ENCODE data around the gene PIK3R5.
"Not testable (repeated sequence)": the region's sequence is repeated elsewhere in the genome, so short reads cannot be mapped to it uniquely, and the experiment has no call there.

The PIK3R5 gene

DNA sequence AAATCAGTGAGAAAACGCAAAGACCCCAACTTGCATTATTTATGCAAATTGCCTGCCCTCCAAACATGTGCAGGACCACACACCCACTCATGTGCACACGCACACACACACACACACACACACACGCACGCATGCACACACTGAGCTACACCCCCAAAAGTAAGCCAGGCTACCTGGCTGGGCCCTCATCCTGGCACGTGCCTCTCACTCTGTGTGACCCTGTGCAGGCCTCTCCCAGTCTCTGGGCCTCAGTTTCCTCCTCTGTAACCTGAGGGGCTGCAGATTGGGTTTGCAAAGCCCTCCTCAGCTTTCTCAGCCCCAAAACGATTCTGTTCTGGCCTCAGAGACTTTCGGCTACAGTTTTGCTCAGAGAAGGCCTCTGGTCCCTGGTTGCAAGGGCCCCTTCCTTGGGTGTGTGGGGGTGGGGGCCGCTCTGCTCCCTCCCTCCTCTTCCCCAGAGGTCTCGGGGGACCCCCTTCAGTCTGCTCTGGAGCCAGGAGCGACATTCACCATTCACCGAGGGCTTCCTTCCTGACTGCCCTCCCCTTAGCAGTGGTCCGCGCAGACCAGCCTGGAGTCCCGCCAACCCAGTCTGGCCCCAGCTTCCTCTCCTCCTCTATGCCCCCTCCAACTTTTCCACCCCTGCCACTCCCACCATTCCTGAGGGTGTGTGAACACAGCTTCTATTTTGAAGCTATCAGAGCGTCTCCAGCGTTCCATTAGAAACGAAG lies 92.6 kb downstream of the PIK3R5 start:
- DNase-seq: no peak

DNA sequence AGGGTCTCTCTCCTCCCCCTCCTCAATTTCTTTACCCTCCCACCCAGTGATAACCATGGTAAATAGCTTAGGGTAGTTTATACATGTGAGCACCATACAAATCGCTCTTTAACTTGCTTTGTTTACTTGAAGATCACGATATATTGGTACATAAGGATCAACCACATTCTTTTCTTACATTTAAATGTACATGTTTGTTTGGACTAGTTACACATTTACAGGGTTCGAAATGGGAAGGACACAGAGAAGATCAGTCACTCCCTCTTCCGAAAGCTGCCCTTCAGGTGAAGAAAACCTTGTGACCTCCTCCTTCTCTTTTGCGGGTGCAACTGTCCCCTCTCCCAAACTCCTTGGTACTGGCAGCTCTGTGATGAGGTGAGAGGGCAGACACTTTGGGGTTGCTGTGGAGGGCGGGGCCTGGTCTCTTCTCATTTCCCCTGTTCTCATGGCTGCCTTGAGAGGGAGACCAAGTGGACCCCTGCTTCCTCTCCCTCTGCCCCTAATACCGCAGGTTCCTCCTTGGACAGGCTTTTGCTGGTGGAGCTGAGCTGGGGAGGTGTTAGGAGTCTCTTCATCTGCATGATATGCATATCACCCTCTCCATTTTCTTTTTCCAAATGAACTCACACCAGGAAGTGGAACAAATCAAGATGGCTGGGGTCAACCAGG lies 93.3 kb downstream of the PIK3R5 start:
- no peak for DNase-seq

DNA sequence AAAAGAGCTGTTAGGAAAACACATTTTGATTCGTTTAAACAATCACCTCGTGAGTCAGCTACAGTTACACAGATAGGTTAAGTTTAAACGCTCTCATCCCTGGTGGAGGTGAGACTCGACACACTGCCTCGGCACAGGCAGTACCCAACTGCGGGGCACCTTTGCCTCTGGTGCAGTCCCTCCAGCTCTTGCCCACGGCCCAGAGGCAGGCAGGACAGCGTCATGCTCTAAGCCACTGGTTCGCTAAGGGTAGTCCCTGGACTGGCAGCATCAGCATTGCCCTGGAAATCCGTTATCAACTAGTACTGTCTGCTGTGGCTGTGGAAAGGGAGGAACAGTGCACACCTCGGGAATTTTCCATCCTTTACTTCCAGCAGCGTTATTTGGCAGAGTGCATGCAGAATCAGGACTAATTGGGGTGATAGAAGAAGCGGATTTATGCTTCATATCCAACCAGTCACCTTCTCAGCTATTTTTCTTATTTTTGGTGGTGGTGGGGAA lies 94.4 kb downstream of the PIK3R5 start:
- DNase-seq: no peak

DNA sequence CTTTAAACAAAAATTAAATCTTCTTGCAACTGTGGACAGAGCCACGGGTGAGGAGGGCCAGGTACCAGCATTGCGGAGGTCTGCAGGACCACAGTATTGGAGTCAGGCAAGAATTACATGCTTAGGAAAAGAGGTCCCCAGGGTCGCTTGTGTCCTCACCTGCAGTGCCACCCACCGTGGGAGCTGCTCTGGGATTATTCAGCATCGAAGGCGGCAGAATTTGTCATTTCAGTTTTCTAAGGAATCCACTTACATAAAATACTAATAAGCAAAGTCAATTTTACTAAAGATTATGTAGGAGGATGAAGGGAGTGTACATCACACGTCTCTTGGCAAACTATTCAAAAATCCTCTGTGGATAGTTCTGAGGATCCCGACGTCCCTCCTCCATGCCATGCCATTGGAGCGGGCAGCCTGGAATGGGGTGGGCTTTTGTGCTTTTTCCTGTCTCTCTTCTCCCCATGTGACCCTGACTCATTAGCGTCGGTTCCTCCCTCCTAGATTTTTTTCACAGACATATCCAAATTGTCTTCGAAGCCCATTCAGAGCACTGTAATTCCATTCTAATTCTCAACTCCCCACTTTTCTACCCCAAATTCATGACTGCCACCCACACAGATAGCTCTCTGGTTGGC lies 95.0 kb downstream of the PIK3R5 start:
- no peak for DNase-seq

DNA sequence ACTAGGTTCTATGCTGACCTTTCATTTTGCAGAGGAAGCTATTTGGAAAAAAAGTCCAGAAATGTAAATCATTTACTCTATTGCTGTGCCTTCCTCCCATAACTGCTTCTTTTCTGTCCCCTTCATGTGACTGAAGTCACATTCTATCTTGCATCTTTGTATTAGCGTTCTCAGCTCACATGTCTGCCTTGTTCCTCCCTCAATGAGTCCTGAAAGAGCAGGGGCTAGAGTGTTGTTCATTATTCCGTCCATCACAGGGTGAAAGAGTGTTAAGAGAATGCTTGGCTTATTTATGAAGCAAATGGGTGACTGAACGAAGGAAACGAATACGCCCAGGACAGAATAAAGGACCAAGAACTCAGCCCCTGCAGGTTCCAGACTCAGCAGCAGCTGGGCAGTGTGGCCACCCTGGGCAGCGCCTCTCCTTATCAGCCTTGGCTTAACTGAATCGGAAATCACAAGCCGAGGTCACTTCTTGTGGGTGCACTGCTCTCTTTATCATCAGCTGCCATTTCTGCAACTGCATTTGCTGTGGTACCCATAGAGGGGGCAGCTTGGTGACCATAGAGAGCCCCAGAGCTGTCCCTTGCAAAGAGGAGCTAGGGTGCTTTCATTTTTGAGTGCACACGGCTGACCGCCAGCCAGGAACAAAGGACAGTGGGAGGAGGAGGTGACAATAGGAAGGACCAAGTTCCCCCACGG lies 96.2 kb downstream of the PIK3R5 start:
- no peak for DNase-seq

DNA sequence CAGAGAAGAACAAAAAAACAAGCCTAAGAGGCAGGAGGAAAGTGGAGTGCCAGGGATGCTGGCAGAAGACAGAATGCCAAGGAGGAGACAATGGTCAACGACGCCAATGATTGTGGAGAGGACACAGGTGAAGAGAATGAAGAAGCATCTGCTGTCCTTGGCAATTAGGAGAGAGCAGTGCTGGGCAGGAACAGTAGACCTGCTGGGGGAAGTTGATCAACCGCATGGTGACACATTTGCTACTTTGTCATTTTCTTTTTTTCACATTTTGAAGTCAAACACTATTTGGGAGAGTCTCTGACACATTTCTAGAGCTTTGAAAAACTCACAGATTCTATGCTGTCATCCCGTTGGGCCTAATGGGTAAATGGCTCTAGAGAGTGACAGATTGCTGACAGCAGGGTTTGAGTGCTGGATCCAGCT lies 97.0 kb downstream of the PIK3R5 start:
- DNase-seq: no peak

DNA sequence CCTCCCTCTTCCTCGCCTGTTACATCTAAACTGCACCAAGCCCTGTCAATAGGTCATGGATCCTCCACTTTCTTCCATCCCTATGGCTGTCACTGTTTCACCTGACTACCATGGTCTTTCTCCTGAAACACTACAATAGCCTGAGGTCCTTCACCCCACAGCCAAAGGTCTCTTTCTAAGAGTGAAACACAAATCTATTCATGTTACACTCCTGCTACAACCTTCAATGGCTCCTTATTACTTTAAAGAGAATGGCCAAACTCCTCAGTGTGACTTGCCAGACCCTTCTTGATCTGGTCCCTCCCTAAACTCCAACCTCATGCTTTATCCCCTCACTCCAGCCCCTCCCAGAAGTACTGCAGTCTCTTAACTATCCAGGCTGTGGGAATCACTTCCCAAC lies 97.4 kb downstream of the PIK3R5 start:
- no peak for DNase-seq

DNA sequence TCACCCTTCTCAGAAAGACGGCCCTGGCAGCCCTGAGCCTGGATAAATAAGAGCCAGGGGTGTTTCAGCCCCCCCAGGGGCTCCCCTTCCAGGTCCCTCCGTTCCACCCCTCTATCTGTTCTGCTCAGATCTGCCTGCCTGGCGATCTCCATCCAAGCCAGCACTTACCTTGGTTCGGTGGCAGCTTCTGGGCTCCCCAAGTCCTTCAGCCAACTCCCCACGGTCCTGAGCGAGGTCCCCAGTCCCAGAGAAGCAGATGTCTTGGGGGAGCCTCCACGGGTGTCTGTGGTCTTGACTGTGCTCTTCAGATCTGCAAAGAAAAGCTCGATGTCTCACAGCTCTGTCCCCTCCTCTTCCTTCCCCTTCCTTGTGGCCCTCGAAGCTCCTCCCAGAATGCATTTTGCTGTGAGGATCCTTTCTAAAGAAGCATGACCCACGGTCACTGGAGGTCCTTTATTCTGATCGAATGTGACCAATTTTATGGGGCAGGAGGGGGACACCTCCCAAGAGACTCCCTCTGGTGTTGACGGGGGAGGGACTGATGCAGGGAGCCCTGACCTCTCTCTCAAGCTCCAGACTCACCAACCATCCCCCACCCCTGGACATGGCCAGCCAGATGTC lies 98.0 kb downstream of the PIK3R5 start, which contains the start of gene PIK3R6:
Gene PIK3R6, minus strand, starts transcription at position 314 of the 621 bp plus-strand sequence. CDS start 17,880 bp downstream, outside the sequence.
- no peak for DNase-seq

DNA sequence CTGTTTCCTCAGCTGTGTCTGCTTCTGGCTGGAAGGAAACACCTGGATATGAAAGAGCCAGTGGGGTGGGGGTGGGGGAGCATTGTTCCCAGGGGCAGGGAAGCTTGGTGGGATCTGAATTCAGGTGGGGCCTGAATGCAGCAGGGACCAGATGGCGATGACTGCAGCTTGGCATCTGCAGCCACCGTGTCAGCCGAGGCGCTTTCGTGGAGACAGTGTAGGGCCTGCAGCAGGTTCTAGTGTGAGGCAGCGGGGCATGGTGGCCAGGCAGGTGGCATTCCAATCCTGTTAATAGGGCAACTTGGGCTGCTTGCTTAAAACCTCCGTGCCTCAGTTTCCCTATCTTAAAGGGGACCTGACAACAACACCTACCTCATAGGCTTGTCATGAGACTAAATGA lies 99.7 kb downstream of the PIK3R5 start:
- DNase-seq: no peak

DNA sequence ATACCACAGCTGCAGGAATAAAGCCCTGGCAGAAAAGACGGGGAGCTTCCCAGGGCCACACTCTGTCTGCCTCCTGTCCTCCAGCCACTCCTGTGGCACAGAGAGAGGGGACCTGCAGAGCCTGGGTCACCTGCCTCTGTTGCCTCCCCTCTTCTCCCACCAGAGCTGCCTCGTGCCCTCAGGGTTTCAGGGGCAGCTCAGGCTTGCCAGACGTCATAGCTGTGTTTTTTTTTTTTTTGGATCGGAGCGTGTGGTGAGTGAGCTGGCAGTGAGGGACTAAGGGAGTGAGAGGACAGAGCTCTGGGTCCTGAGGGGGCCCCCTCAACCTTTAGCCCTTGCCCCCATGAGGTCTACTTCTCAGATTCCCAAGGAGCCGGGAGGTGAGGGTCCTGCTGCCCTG lies 100.1 kb downstream of the PIK3R5 start:
- no peak for DNase-seq

DNA sequence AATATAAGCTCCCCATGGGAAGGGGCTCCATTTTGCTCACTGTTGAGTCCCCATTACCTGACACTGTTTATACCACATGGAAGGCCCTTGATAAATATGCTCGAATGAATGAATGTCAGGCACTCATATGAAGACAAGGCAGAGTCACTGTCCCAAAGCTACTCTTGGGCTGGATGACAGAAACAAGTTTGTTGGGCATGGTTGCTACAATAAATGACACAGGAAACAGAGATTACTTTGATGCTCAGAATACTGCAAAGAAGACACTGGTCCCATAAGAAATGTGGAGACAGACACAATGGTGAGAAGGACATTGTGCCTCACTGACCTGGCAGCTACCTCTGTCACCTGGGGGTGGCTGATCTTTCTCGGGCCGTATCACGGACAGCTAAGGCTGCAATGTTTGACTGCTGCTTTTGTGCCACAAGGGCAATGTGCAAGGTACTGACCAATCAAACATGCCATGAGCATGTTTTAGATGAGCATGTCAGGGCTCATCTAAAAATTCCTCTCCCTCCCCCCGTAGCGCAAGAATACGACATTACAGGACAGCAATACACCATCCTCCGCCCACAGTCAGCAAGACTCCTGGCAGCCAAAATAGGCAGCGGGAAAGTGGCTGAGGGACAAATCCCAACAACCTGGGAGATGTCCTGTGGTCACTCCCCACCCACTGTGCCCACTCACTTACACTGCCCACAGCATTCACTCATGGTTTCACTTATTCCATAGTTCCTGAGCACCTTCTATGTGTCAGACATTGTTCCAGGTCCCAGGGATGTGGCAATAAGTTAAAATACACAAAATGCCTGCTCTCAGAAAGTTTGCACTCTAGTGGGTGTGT lies 103.1 kb downstream of the PIK3R5 start:
- no peak for DNase-seq

DNA sequence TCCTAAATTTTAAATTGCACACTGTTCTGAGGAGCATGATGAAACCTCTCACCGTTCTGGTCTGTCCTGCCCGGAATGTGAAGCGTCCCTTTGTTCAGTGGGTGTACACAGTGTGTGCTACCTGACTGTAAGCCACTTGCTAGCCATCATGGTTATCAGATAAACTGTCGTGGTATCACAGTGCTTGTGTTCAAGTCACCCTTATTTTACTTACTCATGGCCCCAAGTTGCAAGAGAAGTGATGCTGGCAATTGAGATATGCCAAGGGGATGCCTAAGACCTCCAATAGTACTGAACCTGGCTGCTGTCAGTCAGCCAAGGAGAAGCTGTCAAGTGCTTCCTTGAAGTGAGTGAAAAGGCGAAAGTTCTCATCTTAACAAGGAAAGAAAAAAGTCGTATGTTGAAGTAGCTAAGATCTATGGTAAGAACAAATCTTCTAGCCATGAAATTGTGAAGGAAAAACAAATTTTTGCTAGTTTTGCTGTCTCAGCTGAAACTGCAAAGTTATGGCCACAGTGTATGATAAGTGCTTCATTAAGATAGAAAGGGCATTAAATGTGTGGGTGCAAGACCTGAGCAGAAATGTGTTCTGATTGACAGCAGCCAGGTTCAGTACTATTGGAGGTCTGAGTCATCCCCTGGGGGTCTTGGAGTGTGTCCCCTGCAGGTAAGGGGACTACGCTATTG lies 103.9 kb downstream of the PIK3R5 start:
- DNase-seq: no peak

DNA sequence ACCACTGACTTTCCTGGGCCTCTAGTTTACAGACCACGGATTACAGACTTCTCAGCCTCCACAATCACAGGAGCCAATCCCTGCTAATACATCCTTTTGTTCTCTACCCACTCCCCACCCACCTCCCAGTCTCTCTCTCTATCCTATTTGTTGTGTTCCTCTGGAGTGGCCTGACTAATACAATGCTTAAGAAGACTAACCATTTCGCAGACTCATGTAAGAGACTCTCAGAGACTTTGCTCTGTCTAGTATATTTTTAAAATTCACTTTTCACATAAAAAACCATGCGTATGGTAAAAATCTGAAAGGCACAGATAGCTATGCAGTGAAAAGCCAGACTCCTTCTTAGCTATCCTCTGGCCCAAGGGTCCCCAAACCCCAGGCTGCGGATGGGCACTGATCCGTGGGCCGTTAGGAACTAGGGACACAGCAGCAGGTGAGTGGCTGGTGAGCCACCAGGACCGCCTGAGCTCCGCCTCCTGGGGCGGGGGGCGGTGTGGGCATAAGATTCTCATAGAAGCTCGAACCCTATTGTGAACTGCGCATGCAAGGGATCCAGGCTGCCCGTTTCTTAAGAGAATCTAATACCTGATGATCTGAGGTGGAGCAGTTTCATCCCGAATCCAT lies 105.6 kb downstream of the PIK3R5 start:
- DNase-seq: no peak

DNA sequence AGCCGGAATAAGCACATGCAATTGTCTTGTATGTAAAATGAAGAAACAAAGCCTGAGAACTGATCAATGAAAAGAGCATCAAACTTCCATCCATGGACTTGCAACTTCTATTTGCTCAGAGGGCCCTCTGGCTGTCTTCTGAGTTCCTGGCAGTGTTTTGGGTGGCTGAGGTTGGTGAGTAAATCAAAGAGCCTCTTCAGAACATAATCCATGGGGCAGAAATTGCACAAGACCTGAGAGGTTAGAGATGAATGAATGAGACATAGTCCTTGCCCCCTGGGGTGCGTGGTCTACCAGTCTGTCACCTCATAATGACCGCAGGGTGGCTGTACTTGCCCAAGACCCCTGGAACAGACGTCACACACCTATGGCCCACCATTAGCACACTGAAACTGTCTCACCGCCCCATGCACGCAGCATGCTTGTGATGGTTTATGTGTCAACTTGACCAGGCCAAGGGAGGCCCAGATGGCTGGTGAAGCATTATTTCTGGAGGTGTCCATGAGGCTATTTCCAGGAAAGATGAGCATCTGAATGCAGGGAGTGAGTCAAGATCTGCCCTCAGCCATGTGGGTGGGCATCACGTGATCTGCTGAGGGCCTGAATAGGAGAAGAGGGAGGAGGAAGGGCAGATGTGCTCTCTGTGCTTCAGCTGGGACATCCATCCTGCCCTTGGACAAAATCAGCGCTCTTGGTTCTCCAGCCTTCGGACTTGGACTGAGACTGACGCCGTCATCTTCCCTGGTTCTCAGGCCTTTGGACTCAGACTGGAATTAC lies 106.3 kb downstream of the PIK3R5 start:
- no peak for DNase-seq

DNA sequence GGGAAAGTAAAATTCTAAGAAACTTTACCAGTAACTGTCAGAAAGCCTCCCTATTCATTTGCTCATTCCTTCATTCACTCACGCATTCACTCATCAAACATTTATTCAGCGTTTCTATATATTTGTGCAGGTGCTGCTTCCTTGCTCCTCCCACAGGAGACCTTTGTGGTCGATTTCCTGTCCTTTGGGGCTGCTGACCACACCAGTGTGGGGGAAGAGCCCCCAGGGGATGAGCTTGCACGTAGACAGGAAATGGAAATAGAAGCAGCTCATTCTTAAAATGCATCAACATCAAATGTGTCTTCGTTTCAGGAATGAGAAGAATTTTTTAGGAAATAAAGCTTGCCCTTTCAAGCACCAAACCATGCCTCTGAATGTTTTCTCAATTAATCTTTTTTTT lies 107.6 kb downstream of the PIK3R5 start:
- no peak for DNase-seq

DNA sequence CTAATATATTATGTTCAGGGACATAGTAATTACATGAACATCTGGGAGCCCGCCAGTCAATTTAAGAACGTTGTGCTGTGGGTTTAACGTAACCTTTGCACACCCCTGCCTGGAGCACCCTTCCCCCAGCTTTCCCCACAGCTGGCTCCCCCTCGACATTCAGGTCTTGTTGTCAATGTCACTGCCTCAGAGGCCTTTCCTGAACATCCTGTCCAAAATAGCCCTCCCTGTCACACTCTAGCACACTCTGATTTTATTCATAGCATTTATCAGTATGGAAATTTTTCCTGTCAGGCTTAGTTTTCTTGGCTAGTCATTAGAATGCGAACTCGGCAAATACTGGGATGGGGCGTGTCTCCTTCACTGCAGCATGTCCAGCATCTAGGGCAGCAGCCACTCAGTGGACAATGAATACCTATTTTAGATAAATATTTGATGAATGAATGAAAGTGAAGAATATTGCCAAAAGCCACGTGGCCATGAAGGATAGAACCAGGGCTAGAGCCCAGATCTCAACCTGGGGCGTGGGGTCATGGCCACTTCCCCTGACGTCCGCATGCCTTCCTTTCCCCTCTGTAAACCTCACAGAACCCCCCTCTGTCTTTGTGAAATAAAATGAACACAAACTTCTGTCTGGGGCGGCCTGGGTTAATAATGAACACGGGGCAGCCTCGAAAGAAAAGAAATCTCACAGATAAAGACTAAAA lies 108.5 kb downstream of the PIK3R5 start:
- DNase-seq: no peak

DNA sequence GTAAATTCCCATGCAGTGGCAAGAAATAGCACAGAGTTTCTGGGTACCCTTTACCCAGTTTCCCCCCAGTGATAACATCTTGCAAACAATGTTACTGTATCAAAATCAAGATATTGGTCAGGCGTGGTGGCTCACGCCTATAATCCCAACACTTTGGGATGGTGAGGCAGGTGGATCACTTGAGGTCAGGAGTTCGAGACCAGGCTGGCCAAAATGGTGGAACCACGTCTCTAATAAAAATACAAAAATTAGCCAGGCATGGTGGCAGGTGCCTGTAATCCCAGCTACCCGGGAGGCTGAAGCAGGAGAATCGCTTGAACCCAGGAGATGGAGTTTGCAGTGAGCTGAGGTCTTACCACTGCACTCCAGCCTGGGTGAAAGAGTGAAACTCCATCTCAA lies 109.3 kb downstream of the PIK3R5 start:
- not testable (repeated sequence) for DNase-seq

DNA sequence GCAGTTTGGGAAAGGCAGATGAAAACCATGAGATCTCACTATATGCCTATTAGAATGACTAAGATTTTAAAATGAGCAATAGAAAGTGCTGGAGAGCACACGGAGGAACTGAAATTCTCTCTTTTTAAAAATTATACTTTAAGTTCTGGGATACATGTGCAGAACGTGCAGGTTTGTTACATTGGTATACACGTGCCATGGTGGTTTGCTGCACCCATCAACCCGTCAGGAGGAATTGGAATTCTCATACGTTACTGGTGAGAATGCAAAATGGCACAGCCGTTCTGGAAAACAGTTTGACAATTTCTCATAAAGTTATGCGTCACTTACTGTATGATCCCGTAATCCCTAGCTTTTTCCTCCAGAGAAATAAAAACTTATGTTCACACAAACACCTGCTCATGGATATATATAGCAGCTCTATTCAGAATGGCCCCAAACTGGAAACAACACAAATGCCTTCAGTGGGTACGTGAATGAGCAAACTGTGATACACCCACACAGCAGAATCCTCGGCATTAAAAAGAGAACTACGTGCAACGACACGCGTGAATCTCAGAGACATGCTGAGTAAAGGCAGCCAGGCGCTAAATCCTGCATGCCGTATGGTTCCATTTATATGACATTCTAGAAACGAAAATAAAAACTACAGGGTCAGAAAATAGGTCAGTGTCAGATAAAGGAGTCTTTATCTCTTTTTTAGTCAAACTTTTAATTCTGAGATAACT lies 109.9 kb downstream of the PIK3R5 start:
- no peak for DNase-seq

DNA sequence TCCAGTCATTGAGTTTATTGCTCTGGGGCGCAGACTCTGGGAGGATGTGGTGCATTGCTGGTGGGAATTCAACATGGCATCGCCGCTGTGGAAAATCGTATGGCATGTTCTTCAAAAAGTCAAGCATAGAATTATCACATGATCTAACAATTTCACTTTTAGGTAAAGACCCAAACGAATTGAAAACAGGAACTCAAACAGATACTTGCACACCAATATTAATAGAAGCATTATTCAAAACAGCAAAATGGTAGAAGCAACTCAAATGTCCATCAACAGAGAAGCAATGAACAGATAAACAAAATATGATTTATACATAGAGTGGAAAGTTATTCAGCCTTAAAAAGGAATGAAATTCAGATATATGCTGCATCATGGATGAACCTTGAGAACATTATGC lies 113.9 kb downstream of the PIK3R5 start:
- DNase-seq: no peak

All from NCI-H2029 treated with DMSO at 0.1 percent for 48 hours (cell line).